GM04503 (cell line): ENCODE data around the gene C11orf21.

ENCODE experiments used
- DNase-seq: peaks from one replicate; pipeline ENCODE4 v3.0.0-alpha.2; 2012; ENCODE audit warnings: low read depth

The C11orf21 gene

DNA sequence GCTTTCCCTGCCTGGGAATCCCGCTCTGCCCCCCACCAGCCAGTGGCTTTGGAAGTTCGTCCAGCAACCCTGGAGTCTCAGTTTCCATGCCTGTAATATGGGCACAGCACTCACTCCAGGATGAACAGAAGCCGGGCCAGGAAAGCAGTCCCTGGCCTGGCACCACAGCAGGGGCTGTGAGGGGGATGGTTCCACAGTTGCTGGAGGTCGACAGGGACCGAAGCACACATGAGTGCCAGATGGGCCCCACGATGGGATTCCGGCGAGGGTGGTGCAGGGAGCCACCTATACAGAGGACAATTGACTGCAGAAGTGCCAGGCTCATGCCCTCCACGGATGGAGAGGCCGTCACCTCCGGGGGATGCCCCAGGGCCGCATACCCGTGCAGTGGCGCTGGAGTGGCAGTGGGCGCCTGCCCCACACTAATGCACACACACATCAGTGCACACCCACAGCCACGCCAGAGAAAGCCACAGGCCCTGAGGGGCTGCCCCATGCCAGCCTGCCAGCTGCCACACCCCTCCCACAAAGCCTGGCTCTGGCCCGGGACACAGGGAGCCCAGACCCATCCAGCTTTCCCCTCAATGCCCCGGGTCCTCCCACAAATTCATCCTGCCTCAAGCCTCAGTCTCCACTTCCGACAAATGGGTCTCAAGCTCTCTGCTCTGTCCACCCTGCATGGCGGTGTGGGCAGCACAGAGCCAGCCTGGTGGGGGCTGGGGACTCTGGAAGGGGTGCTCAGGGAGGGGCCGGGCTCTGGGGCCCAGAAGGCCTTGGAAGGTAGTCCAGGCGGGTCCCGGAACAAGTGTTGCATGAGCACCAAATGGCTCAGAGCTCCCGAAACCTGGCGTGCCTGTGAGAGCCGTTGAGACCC is 41.0 kb downstream of the C11orf21 start:
- DNase-seq: no peak

DNA sequence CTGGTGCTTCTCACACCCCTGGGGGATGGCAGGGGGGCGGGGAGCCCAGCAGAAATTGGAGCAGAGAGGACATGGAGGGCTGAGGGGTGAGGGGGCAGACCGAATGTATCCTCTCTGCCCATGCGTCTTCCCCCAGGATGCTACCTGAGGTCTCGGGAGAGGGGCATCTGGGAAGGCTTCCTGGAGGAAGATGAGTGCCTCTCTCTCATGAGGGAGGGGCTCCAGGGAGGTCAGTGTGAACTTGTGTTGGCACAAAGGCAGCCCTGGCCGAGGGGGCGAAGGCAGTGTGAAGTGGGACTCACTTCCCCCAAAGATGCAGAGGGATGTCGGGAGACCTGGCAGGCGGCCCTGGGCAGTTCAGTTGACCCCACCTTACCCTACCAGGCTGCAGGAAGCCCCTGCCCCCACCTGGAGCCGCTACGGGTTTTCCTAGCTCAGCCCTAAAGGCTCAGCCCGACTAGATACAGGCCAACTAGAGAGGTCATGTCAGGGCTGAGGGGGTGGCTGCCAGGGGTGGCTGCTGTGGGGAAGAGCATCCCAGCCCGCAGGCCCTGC is 41.7 kb downstream of the C11orf21 start:
- no peak for DNase-seq

DNA sequence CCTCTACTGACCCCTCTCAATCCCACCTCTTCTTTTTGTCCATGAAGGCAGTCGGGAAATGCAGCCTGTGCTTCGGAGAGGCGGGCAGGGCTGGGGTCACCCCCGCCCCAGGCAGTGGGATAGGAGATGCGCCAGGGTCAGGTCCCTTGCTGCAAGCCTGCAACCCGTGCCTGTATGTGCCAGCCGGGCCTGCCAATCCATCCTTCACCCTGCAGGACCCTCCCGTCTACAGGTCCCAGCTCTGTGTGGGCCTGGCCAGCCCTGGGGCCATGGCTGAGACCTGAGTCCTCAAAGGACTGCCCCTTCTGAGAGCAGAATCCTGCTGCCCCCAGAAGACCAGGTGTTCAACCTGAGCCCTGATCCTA is 42.3 kb downstream of the C11orf21 start:
- DNase-seq: no peak

DNA sequence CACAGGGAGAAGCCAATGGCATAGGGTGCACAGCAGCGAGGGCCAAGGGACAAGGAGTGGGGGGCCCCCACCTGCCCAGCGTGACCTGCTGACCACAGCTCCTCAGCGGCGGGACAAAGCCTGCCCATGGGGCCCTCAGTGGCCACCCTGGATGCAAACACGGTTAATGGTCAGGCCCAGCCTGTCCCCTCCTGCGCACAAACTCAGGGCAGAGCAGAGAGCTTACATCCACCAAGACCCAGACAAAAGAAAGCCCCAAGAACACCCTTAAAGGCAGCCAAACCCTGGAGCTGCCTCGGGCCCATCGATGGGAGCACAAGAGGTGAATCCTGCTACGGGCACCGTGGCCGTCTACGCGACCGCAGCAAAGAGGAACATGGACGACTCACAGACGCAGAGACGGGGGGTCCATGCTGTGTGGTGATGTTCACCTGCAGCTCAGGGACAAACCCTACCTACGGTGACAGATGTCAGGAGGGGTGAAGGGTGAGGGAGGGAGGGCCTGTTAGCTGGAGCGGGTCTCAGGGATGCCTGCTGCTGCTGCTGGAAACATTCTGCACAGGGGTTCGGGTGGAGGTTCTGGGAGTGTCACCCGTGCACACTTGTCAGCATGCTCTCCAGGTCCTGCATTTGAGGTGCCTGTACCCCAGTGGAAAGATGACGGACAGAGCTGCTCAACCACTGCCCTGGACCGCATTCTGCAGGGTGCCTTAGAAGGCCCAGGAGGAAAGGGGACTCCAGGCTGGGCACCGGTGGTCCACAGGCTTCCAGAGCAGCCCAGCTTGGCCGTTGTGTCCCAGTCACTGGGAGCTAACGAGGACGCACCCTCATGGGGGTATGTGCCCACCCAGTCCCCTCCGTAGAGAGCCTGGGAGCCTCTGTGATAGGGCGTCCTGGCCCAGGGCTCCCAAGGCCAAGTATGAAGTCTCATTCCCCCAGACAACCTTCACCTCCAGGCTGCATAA is 42.9 kb downstream of the C11orf21 start:
- DNase-seq: no peak

DNA sequence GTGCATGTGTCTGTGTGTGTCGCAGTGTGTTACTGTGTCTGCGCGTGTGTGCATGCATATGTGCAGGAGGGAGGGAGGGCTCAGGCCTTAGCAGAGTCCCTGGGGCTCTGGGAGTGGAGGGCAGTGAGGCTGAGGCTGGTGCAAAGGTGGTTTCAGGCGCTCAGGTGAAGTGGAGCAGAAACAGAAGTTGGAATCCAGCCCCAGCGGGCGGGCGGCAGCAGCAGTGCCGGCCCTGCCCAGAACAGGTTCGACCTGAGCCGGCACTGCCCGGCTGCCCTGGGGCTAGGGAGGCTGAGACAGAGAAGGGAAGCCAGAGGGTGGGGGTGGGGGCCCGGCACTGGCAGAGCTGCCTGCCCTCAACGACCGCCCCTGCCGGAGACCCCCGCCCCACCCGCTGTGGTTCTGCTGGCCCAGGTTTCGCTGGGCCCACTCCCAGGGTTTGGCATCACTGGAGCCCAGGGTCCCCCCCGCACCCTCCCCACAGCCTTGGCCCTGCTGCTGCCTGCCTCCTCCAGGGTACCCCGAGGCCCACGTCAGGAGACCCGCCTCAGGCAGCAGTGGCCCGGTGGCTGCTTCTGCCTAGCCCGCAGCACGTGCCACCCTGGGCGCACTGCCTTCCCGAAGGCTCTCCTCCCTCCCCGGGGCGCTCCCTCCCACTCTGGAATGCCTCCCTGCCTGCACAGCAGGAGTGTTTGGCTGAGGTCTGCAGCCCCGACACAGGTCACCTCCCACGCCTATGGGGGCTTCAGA is 44.6 kb downstream of the C11orf21 start:
- no peak for DNase-seq

DNA sequence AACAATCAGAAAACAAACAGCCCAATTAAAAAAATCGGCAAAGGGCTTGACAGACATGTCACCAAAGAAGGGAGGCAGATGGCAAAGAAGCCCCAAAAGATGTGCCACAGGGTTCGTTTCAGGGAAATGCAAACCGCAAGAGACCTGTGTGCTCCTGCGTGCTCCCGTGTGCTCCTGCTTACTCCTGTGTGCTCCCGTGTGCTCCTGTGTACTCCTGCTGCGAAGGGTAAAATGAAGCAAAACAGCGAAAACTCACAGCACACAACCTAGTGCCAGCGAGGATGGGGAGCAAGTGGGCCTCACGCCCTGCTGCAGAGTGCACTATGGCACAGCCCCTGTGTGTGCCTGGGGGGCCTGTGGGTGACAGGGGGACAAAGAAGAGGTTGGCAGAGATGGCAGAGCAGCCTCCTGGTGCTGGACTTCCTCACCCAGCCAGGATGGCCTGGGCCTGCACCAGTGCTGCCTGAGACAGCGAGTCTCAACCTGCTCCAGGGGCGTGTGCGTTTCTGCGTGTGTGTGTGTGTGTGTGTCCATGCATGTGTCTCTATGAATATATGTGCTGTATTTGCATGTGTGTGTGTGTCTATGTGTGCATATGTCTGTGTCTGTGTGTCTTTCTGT is 45.3 kb downstream of the C11orf21 start:
- DNase-seq: no peak

DNA sequence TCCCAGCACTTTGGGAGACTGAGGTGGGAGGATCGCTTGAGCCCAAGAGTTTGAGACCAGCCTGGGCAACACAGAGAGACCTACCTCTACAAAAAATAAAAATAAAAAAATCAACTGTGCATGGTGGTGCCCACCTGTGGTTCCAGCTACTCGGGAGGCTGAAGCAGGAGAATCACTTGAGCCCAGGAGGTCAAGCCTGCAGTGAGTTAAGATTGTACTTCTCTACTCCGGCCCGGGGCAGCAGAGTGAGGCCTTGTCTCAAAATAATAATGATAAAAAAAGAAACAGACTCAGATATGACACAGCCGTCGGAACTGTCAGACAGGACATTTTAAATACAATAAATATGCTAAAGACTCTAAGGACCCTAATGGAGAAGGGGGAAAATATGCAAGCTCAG is 49.7 kb downstream of the C11orf21 start:
- DNase-seq: no peak

DNA sequence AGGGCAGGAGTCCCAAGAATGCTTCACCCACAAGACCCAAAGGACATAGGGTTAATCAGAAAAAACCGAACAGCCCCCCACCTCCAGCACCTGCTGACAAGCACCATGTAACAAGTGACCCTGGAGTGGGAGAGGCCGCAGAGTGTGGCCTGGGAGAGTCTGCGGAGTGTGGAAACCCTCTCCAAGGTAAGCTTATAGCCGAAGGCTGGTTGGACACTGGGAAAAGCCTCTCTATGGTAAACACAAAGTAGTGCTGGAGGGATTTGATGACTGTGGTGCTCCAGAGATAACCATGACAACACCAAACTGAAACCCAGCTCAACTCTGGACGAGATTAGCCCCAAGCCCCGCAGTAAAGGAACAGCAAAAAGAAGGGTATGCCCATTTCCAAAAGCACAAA is 50.6 kb downstream of the C11orf21 start:
- DNase-seq: no peak

DNA sequence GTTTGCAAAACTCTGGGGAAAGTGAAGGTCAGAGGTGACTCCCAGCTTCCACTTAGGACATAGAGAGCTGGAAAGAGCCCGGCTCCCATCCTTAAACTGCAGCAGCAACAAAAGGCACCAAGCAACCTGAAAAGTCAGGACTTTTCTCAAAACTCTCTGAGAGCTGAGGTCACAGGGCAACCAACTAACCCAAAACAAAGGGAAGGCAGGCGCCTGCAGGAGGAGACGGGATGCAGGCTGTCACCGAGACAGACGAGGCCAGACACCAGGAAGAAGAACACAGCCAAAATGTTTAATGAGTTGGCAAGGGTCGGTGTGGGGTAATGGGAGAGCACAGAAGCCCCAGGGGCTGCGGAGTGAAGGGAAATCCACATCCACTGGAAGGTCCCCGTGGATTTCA is 51.2 kb downstream of the C11orf21 start:
- no peak for DNase-seq

DNA sequence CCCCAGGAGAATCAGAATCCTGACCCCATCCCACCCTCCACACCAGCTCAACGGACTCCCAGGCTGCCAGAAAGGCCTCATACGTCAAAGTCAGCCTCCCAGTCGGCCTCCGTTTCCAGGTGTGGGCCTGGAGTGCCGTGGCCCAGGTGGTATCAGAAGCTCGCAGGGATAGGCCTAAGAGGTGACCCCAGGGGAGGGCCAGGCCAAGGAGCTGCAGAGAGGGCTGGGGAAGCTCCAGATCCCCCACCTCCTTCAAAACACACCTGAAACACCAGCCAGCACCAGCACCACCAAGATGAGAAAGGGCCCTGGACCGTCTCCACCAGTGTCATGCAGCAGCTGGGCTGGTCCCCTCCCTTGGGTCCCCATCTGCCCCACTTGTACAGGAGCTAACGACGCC is 51.7 kb downstream of the C11orf21 start:
- no peak for DNase-seq

DNA sequence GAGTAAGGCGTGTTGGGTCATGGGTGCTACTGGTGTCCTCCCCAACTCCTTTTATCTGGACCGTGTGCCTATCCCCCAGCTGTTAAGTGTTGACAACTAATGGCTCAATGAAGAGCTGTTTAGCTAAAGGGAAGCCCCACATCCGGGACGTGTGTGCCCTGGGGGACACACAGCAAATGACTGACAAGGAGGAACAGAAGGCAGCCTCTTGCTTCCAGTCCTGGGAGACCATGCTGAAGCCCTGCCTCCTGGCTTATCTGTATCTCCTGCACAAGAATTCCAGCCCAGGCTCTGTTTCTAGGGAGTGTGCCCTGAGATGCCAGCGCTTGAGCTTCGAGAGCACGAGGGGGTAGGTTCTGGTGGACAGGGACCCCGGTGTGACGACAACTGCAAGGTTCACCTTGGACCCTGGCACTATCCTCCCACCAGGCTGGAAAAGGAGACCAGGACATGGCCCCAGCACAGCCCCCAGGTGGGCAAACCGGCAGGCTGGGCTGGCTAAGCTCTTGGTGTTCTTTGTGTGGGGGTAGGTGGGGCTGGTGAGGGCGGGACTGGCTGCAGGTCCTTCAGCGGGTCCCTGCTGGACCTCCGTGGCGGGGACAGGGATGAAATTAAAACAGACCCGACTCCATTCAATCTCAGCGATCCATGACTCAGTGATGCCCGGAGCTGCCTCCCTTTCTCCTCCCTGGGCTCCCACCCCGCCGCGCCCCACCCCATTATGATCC is 52.4 kb downstream of the C11orf21 start:
- DNase-seq: no peak

DNA sequence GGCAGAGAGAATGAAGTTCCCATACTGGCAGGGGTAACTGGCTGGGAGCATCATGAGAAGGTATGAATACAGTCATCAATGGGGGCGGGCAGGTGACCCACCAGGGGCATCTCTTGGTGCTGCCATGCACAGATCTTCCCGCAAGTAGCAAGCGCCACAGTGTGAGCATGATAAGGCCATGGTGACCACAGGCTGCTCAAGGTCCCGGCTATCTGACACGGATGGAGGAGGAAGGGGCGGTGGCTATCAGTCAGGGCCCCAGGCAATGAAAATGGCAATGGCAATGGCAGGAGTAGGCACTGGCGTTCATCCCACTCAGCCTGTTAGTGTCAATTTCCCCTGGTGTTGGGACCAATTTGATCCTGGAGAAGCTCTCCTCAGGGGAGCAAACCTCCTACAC is 53.0 kb downstream of the C11orf21 start:
- DNase-seq: no peak

DNA sequence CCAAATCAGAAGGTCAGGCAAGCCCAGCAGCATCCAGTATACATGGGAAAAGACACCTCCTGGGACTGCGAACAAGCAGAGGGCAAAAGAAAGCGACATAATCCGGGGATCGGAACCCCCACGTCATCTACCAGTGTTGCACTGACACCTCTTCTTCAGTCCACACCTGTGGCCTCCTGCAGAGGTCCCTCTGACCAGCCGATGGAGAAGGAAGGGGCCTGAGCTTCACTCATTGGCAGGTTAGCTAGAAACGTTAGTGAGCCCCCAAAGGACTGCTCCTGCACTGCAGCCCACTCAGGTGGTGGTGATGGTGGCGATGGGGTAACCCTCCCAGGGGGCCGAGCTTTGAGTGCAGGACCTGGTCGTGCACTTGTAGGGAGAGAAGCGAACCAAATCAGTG is 53.5 kb downstream of the C11orf21 start:
- no peak for DNase-seq

DNA sequence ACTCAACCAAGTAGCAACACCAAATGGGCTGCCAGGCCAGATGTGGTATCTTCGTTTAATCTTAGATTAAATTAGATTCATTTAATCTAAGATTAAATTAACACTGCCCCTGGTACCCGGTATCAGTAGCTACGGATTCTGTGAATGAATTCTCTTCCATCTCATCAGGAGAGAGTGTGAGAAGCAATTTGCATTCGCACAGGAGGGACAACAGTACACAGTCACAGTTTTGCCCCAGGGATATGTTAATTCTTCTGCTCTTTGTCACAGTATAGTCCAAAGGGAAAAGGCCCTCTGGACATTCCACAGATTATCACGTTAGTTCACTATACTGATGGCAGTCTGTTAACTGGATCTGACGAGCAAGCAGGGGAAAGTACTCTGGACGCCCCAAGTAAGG is 54.2 kb downstream of the C11orf21 start:
- no peak for DNase-seq
